NCI-H1092 (cell line): ENCODE data around the gene CDH7.

ENCODE experiments used
- DNase-seq: peaks from one replicate; lab custom pipeline; 2025; lab: John Stamatoyannopoulos, UW

The CDH7 gene, protein sequence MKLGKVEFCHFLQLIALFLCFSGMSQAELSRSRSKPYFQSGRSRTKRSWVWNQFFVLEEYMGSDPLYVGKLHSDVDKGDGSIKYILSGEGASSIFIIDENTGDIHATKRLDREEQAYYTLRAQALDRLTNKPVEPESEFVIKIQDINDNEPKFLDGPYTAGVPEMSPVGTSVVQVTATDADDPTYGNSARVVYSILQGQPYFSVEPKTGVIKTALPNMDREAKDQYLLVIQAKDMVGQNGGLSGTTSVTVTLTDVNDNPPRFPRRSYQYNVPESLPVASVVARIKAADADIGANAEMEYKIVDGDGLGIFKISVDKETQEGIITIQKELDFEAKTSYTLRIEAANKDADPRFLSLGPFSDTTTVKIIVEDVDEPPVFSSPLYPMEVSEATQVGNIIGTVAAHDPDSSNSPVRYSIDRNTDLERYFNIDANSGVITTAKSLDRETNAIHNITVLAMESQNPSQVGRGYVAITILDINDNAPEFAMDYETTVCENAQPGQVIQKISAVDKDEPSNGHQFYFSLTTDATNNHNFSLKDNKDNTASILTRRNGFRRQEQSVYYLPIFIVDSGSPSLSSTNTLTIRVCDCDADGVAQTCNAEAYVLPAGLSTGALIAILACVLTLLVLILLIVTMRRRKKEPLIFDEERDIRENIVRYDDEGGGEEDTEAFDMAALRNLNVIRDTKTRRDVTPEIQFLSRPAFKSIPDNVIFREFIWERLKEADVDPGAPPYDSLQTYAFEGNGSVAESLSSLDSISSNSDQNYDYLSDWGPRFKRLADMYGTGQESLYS

GRCh38 chr18:65750389-65751154, at the start of gene CDH7:
Gene CDH7 (plus strand): TSS chr18:65751012. CDS start chr18:65762843, 11,831 bp downstream.
- DNase-seq: peak; percentile 37

- no peak for DNase-seq
Measured at GRCh38 chr18:65704046-65704445, 46.8 kb upstream of the CDH7 start.

- DNase-seq: no peak
Measured at GRCh38 chr18:65706646-65707045, 44.2 kb upstream of the CDH7 start.

- DNase-seq: no peak
Measured at GRCh38 chr18:65711493-65711892, 39.3 kb upstream of the CDH7 start.

GRCh38 chr18:65721619-65722018, 29.2 kb upstream of the CDH7 start:
- DNase-seq: no peak

GRCh38 chr18:65725251-65726050, 25.4 kb upstream of the CDH7 start:
- peak; percentile 45 for DNase-seq

DNA sequence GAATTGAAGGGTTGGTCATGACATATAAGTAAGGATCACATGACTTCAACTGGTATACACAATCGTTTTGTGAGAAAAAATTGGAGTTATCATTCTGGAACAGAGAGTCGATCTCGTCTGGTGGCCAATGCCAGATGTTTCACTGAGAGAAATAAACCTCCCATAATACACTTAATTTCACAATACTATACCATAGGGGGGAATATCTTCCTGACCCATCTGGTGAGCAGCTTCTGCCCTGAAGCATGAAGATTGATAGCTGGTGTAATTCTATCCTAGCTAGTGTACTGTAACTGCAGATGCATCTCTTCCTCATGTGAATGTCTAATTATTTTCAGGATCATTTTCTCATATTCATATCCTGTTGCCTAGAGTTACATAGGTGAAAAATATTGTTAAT, 15.7 kb upstream of the CDH7 start:
- no peak for DNase-seq

- peak; percentile 84 for DNase-seq
Measured at GRCh38 chr18:65737471-65737955, 13.3 kb upstream of the CDH7 start.

DNA sequence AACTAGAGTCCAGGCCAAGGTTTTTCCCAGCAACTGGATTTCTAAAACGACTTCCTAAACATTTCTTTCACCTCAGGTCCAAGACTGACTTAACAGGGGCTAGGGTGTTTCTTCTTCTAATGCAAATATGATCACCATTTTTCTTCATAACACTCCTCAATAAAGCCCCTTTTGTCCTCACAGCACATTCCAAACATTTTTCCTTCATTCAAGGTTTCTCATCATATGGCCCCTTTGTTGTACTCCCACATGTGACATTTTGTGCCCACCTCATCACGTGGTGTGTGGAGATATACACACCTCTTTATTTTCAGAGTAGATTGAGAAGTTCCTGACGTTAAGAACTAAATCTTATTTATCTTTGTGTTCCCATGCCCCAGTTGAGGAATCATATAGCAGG, 3.9 kb upstream of the CDH7 start:
- DNase-seq: no peak

DNA sequence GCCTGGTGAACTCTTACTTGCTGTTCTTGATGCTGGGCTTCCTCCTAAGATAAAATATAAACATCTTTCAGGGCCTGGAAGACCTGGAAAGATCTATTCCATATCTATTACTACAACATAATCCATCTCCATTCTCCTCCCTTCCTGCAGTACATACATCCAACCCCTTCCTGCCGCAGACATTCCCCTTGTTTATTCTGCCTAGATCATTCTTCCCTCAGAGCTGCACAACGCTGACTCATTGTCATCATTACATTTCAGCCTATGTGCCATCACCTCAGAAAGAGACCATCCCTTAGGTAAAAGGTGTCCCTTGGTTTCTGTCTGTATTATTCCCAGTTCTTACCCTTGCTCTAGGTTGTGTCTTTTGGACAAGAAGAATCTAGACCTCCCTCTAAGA, 2.5 kb upstream of the CDH7 start:
- DNase-seq: no peak

GRCh38 chr18:65749841-65750240, 971 bp upstream of the CDH7 start:
- DNase-seq: no peak

- DNase-seq: peak; percentile 64
Measured at GRCh38 chr18:65751155-65752085, 608 bp downstream of the CDH7 start.

DNA sequence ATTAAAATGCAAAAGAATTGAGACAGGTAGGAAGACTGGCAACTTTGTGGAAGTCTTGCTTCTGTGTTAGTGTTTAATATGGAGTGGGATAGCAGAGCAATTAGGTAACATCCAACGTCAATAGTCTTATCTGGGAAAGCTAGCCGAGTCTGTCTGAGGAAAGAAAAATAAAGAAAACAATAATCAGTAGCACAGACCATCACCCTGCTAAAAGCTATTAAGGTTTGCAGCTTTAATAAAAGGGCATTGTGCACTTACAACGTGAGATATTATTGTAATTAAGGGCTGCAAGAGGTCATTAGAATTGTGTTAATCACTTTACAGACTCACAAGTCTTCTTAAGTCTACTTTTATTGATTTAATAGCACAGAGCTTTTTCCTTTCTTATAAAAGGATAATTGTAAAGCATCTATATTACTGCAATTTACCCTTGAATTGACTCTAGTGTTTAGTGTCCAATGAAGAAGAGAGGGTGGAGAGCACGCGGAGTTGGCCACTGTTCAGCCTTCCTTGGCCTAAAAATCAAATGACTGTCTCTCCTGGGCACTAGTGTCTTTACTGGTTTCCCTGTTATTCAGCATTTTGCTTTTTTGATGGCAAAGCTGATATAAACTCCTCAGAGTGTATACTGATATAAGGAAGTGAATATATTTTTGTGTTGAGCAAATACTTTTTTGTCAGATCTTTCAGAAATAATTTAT, 2.0 kb downstream of the CDH7 start:
- DNase-seq: no peak

GRCh38 chr18:65753520-65753919, 2.7 kb downstream of the CDH7 start:
- DNase-seq: peak; percentile 84

DNA sequence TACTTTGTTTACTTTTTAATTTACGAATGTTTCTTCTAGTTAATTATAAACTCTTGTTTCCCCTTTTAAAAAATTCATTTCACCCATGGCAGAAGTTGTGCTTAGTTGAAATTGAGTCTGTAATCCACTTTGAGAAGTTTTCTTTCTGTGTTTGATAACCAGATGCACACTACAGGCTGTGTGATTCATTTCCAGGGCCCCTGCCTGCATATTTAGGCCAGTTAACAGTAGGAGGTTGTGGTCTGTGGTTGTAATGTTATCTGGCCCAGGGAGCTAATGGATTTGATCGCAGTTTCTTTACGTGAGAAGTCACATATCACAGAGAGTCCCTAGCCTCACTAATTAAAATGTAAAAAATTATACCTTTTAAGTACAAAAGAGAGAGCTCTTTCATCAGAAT, 3.3 kb downstream of the CDH7 start:
- no peak for DNase-seq

DNA sequence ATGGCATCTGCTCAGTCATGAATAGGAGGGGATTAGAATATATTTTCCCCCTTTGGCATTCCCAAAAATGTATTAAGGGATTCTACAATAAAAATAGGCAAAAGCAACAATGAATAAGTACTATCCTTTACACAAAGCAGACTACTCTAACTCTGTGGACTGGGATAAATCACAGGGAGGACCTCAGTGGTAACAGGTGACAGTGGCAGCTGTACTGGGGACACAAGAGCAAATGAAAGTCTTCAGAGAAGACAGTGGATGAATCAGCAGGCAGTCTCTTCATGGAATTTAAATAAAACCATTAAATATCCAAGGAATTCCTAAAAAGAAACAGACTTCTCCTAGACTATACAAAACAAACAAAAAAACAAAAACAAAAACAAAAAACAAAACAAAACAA, 4.8 kb downstream of the CDH7 start:
- no peak for DNase-seq

GRCh38 chr18:65760457-65760856, 9.6 kb downstream of the CDH7 start:
- DNase-seq: no peak

DNA sequence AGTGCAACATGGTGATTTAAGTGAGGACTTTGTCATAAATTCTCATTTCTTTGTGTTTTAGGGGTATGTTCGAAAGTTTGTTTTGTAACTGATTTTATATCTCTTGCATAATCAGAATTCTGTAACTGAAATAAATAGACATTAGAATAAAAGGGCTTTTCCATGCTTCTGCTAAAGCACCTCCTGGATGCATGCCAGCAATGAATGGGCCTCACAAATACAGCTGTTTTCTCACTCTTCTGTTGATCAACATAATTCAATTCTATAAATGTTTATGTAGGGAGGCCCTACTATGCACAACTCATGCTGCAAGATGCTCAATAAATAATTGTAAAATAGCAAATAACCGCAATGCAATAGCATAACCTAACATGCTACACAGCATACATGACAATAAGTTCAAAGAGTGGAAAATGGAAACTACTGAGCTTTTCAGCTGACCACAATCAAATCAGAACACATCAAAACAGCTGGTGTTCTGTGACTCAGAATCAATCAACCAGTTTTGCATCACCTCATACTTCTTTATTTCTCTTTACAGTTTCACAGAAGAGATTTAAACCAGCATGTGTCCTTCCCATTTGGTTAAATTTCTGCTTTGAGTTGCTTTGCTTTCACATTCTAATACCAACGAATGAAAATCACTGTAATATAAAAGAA, 11.0 kb downstream of the CDH7 start:
- peak; percentile 18 for DNase-seq

GRCh38 chr18:65762556-65762955, 11.7 kb downstream of the CDH7 start:
- DNase-seq: no peak
